ENCODE measurements around the gene NTMT1.
A peak's percentile ranks its signal among the peaks of the same experiment; 100 is the strongest.

Gene NTMT1

DNA sequence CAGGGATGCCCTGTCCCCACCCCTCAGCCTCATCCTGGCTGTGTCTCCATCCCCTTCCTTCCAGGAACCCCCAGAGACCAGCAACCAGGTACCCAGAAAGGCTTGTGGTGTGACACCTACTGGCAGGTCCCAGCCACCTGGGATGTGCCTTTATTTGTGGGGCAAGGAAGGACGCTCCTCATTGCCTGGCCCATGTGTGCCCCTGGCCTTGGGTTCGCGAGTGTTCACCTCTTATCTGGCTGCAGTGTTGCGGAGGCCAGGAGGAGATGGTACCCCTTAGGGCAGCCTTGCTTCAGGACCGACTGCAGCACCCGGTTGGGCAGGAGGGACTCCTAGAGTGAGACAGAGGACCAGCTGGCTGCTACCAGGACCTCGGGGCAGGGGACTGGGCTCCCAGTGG, 13.8 kb upstream of the NTMT1 start:
- no peak for DNase-seq (ENCODE audit: low read depth, low spot score)
- no peak overlapping the region for H3K4me3 ChIP-seq (ENCODE audit: low read length)

DNA sequence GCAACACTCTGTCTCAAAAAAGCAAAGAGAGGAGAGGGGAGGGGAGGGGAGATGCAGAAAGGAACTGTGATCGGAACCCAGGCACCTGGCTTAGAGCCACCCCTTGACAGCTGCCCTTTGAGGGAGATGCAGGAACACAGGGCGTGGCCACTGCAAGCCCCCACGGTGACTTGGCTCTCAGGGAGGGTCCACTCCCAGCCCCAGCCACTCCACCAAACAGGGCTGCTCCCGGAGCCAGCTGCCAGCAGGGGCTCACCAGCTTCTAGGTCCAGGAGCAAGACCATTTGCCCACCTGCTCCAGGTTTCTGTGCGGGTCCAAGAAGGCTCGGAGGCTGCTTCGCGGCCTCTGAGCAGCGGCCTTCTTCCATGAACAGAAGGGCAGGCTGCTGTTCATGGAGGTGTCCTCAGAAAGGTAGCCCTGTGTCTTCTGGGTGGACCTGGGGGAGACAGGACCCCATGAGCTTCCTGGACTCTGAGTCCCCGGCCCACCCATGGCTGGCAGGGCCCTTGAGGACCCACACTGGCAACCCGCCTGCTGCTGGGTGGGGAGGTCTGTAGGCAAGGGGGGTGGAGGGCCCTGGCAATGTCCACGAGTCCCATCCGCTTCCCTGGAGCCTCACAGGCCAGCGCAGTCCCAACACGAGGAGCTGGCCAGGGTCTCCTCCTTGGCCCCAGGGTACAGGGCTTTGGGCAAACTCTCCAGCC, 13.0 kb upstream of the NTMT1 start:
- DNase-seq (ENCODE audit: low read depth, low spot score): no peak
- H3K4me3 ChIP-seq (ENCODE audit: low read length): no peak overlapping the region

DNA sequence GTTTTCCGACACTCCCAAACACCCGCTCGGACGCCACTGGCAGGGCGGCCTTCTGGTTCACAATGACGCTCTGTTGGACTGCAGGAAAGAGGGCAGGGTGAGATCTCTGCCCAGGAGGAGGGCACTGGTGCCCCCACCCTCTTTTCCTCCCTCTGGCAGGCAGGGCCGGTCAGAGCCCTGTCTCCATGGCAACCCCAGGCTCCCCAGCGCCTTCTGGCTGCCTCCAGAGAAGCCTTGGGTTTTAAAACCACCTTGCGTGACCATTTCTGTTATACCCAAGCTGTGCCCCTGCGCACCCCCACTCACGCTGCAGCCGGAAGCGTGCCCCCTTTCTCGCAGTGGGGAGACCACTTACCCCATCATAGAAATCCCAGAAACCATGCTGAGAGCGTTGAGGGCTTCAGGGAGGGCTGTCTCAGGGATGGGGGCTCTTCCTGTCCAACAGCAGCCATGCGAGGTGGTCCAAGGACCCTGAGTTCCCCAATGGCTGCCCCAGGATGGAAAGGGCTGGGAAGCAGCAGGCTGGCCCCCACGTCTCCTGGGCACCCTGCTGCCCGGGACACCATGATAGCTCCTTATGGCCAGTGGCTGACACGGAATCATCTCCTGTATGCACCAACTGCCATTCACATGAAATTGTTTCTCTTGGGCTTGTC, 12.3 kb upstream of the NTMT1 start:
- DNase-seq (ENCODE audit: low read depth, low spot score): no peak
- no peak overlapping the region for H3K4me3 ChIP-seq (ENCODE audit: low read length)

DNA sequence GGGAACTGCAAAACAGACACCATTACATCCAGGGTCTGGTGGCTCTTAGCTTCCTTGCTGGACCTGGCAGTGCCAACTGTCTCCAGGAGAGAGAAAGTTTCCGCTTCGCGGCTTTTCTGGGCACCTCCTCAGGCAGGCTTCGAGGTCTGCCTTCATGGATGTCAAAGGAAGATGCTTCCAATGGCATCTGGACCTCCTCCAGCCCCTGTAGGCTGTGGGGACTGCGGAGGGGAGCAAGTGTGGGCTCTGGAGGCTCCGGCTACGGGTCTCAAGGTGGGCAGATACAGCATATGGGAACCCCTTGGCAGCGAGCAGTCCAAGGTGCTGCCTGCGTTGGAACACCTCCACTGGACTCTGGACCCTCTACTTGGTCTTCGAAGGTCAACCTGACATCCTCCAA, 11.0 kb upstream of the NTMT1 start:
- H3K4me3 ChIP-seq (ENCODE audit: low read length): no peak overlapping the region
- no peak for DNase-seq (ENCODE audit: low read depth, low spot score)

DNA sequence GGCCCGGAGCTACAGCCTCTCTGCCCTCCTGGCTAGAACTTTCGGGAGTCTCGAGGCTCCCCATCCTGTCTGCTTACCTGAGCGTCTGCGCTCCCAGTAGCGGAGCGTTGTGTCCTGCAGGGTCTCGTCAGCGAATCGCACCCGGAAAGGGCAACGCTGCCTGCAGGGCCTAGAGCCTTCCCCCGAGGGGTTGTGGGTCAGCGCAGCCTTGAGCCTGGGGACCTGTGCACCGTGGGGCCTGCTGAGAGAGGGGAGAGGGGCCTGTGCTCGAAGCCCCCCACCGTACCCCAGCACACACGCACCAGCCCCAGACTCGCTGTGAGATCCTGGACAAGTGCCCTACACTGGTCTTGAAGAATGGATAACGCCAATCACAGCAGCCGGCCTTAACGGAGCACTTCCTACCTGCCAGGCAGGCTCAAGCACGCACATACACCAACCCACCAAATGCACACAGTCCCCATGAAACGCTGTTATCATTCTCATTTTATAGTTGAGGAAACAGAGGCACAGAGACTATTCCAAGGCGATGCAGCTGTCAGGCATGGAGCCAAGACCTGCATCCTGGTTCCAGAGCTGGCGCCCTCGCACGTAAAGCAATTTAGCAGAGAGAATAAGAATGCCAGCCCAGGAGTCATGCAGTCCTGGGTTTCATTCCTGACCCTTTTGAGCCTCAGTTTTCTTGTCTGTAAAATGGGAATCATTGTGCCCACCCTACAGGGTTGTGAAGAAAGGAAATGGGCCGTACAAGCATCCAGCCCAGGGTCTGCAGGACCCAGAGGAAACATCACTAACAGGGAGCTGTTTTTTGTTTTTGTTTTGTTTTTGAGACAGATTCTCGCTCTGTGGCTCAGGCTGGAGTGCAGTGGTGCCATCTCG, 10.3 kb upstream of the NTMT1 start:
- no peak overlapping the region for H3K4me3 ChIP-seq (ENCODE audit: low read length)
- no peak for DNase-seq (ENCODE audit: low read depth, low spot score)

DNA sequence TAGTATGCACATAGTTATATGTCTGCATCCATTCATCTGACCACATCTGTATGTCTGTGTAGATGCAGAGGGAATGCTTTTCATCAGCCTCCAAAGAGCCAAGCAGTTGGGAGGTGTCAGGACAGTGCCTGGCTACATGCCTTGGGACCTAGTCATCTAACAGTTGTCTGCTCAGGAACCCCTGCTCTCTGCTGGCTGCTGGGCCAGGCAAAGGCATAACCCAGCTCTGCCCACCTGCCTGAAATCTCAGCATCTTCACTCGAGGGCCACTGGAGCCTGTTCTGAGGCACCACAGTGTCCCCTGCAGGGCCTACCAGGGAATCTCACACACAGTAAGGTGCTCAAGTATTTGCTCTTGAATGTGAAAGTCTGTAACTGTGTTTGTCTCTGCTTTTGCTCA, 8.8 kb upstream of the NTMT1 start:
- no peak overlapping the region for H3K4me3 ChIP-seq (ENCODE audit: low read length)
- DNase-seq (ENCODE audit: low read depth, low spot score): no peak

DNA sequence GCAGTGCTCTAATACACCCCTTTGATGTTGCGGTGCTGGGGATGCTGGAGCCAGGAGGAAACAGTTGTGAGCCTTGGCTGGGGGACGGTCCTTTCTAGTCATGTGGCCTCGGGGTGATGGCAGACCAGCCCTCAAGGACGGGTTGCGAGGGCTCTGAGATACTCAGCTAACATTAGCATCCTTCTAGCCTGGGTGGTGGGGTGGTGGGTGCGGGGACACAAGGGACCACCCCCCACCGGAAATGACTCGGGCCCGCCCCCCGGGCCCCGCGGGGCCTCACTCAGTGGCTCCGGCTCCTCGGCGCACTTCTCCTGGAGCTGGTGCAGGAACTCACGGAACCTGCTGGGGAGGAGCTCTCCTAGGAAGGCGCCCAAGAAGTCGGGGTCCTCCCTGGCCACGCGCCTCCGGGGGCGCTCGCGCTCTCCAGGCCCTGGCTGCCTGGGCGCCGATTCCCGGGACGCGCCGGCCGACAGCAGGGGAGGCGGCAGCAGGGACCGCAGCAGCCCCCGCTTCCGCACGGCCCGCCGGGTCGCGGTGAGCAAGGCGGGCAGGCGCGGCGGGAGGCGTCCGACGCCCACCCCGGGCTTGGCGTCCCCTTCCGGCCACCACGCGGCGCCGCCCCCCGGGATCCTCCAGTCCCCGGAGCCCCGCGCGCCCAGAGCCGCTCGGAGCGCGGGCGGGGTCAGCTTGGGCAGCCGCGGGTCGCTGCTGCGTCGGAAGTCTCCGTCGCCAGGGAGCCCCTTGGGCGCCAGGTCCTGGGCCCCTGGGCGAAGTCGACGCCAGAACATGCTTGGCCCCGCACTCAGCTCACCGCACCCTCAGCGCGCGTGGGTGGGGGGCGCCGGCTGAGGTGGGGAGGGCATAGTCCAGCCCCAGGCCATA, 5.9 kb upstream of the NTMT1 start:
- peak overlapping the region; percentile 46 for H3K4me3 ChIP-seq (ENCODE audit: low read length)
- DNase-seq (ENCODE audit: low read depth, low spot score): no peak

DNA sequence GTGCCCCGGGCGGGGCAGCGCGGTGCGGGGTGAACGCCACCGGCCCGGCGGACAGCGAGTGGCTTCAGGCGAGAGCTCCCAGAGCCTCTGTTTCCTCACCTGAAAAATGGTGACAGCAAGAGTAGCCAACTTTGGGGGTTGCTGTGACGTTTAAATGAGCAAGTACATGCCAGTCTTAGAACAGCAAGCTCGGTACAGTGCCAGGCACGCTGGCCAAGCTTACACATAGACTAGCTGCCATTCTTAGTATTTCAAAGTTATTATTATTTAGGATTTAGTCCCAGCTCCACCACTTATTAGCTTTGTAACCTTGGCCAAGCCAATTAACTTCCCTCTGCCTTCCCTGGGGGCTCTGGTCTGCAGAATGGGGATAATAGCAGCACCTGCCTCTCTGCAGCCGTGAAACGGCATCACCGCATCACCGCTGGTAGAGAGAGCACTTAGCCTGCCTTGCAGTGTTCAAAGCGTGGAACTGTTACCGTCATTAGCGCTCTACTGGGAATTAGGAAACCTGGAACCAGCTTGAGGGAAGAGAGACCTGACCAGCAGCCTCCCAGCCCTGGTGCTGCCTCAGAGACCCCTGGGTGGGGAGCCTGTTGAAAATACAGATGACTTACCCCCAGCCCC, 5.2 kb upstream of the NTMT1 start, which contains the start of gene C9orf50:
C9orf50 (minus strand) TSS at position 433 of the 627 bp plus-strand sequence. CDS start 527 bp downstream, outside the sequence.
- peak within 1 kb of the TSS; percentile 46 for H3K4me3 ChIP-seq (ENCODE audit: low read length)

DNA sequence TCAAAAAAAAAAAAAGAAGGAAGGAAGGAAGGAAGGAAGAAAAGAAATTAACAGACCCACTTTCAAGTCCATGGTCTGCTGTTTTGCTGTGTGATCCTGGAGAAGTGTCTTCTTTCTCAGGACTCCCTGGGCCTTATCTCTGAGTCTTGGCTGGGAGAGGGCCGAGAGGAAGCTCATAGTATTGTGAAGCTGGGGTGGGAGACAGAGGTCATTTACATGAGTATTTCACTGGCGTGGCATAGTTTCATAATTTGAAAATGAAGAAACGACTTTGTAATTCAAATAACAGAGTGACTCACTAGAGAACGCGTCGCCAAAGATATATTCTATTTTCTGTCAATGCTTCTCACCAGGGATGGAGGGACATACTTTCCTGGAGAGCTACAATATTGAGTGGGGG, 2.6 kb upstream of the NTMT1 start:
- no peak for DNase-seq (ENCODE audit: low read depth, low spot score)

More for the DNA sequence above, 5.2 kb upstream of the NTMT1 start, which contains the start of gene C9orf50:
- DNase-seq (ENCODE audit: low read depth, low spot score): no peak

DNA sequence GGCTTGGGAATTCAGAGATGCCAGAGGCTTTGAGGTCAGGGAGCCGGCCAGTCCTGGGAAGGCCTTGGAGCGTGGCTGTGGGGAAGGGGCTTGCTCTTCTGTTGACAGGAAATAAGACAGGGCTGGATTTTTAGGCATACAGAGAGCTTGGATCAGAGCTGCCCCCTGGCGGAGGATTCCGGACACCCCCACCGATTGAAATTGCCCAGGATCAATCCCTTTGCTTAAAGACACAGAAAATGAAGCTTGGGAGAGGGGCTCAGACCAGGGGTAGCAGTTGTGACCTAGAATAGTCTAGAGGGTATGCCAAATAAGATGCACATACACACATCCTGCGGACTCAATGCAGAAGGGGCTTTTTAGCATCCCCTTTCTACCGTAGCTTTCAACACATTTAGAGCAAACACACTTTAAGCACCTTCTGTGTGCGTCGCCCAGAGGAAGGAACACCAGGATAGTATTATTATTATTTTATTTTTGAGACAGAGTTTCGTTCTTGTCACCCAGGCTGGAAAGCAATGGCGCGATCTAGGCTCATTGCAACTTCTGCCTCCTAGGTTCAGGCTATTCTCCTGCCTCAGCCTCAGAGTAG, 1.7 kb upstream of the NTMT1 start:
- H3K4me3 ChIP-seq (ENCODE audit: low read length): peak overlapping the region; percentile 94; the same call in 1 of the 2 replicates
- peak; percentile 57 for DNase-seq (ENCODE audit: low read depth, low spot score)

More for the DNA sequence above, 2.6 kb upstream of the NTMT1 start:
- no peak overlapping the region for H3K4me3 ChIP-seq (ENCODE audit: low read length)

DNA sequence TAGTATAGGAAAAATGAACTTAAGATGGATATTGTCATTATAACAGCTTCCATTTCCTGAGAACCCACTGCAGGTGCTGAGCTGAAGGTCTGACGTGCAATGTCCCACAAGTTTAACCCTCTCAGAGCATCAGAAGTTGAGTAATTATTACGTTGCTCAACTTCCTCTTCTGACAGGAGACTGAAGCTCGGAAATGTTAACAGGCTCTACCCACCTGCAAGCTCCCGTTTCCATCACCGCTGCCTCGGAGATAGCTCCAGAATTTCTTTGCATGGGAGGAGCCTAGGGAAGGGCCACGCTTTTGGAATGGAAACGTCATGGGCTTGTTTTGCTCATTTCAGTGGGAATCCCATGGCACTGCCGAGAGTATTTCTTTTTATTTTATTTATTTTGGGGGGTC, 1.0 kb upstream of the NTMT1 start:
- H3K4me3 ChIP-seq (ENCODE audit: low read length): peak overlapping the region; percentile 94
- DNase-seq (ENCODE audit: low read depth, low spot score): peak; percentile 80

DNA sequence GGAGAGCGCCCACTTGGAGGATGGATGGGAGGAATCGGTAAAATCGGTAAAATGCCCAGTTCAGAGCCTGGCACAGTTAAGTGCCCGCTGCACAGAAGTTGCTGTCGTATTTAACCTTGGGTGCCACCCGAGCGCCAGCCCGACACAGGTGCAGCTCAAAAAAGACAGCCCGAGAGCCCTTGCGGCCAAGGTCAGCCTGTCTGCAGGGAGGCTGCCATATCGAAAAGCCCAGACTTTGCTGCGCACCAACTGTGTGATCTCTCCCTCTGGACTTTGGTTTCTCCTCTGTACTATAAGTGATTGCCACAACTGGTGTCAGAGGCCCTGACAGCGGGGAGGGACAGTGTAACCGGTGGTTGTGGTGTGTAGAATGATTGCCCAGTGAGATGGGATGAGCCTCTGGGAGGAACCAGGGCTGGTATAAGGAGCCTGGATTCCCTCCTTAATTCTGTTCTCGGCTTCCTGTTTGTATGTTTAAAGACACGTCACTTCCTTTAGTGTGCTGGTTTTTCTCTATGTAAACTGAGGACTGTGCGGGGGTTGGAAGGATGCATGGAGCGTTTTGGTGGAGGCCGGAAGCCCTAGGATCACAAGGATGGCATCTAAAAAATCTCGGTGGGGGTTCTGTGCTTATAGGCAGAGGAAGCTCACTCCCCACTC, 792 bp downstream of the NTMT1 start:
- peak overlapping the region; percentile 94 for H3K4me3 ChIP-seq (ENCODE audit: low read length)
- DNase-seq (ENCODE audit: low read depth, low spot score): no peak

DNA sequence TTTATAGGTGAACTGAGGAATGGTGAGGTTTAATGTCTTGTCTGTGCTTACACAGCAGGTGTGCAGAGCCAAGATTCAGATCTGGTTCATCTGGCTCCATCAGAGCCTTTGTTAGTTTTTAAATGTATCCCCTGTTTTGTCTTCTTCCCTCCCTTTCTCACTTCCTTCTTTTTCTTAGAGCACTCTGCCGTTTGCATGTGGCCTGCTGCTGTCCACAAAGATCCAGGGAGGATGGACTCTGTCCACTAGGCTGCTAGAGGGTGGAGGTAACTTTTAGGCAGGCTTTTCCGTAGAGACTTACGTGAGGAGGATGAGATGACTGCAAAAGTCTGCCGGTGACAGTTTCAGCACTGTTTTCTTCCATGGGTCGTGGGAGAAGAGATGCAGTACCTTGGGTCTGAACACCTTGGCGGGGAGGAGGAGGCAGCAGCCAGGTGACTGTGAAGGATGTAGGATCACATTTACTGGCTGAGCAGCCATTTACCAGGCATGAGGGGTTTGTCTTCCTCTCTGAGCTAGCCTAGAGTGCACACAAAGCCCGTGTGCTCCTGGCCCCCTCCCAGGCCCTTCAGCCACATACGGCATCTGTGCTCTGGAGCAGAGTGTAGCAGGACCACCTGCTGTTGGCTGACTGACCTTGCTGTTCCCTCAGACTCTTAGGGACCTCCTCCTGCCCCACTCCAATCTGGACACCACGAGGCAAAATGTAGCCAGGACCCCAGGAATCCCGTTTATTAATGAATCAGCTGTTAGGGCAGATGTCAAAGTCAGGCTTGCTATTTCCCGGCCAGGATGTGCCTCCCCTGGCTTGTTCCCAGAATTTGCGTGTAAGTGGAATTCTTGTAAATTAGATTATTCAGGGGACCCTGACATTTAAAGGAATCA, 1.8 kb downstream of the NTMT1 start:
- peak overlapping the region; percentile 94 for H3K4me3 ChIP-seq (ENCODE audit: low read length)
- DNase-seq (ENCODE audit: low read depth, low spot score): no peak

DNA sequence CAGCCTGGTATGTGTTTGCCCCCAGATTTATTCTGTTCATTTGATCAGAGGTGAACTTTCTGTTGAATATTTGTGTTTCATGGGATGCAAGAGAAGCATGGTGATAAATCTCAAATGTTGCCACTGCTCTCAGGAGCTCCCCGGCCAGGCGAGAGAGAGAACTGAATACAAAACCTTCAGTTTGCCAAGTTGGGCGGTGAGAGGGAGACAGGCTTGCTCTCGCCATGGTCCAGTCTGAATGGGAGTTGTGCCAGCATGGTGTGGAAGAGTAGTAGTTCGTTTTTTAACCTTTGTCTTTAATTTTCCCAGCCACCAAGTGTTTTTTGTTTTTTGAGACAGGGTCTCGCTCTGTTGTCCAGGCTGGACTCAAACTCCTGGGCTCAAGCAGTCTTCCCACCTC, 2.7 kb downstream of the NTMT1 start:
- no peak overlapping the region for H3K4me3 ChIP-seq (ENCODE audit: low read length)
- no peak for DNase-seq (ENCODE audit: low read depth, low spot score)

DNA sequence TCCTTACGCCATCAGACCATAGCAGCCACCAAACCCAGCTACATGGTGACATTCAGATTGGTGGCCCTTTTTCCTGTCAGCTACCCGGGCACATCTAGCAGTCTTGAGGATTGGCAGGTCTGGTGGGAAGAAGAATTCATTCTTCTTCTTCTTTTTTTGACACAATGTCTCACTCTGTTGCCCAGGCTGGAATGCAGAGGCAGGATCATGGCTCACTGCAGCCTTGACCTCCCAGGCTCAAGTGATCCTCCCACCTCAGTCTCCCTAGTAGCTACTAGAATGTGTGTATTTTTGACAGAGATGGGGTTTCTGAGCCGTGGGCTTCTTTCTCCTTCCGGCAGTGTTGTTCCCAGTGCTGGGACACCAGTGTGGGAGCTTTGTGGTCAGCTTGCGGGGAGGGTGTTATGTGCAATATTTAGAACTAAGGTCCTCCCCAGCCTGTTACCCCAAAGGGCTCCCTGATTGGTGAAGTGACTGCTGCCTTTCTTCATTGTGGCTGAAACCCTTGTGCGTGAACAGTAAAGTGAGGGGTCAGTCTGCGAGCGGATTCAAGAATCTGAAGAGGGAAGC, 3.4 kb downstream of the NTMT1 start:
- no peak for DNase-seq (ENCODE audit: low read depth, low spot score)
- H3K4me3 ChIP-seq (ENCODE audit: low read length): no peak overlapping the region

DNA sequence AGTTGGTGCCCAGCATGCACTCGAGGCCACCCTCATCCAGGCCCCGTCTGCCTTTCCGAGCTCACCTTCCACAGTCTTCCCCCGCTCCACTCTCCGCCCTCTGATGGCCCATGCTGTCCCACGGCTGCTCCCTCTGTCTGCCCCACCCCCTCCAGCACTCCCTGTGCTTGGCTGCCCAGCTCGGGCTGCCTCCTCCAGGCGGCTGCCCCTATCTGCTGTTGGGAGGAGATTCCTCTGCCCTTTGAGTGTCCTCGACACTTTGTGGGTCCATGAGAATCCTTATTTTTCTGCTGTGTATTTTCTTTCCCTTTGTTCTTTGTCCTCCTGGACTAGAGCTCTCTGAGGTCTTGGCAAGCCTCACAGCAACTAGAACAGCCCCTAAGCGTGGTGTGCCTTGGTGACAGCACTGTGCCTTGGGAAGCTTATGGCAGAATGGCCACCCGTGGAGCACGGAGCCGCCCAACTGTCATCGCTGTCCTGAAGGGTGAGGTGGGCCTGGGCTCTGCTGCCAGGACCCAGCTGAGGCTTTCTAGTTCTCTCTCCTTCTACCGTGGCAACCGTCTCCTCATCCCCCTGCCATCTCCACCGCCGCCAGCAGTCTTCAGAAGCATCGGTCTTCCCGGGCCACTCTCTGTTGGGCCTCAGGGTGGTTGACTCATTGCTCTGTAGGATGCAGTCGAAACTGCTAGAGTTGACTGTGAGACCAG, 5.2 kb downstream of the NTMT1 start:
- no peak overlapping the region for H3K4me3 ChIP-seq (ENCODE audit: low read length)
- no peak for DNase-seq (ENCODE audit: low read depth, low spot score)

Data from Jurkat, Clone E6-1 (cell line).